GM12875 (cell line): ENCODE results near the gene SLC25A26.
"Not testable (repeated sequence)": the region's sequence is repeated elsewhere in the genome, so short reads cannot be mapped to it uniquely, and the experiment has no call there.

ENCODE experiments used
- H3K4me3 ChIP-seq: one replicate; pipeline ENCODE4 v1.5.1; 2011; ENCODE audit warnings: low read depth, low read length, control low read depth
- TF ChIP-seq, protein P1 (sequence below): IDR thresholded peaks from 2 replicates; pipeline ENCODE4 v1.5.1; 2011; ENCODE audit warnings: low read depth, mild to moderate bottlenecking, control low read depth, inconsistent platforms, low read length, moderate library complexity, borderline replicate concordance; ENCODE audit not compliant: insufficient read depth

The SLC25A26 gene

DNA sequence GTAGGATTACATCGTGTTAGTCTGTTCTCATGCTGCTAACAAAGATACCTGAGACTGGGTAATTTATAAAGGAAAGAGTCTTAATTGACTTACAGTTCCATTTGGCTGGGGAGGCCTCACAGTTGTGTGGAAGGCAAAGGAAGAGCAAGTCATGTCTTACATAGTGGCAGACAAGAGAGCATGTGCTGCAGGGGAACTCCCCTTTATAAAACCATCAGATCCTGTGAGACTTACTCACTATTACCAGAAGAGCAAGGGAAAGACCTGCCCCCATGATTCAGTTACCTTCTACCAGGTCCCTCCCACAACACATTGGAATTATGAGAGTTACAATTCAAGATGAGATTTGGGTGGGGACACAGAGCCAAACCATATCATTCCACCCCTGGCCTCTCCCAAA is 3.4 kb downstream of the SLC25A26 start:
- TF ChIP-seq, protein P1, sequence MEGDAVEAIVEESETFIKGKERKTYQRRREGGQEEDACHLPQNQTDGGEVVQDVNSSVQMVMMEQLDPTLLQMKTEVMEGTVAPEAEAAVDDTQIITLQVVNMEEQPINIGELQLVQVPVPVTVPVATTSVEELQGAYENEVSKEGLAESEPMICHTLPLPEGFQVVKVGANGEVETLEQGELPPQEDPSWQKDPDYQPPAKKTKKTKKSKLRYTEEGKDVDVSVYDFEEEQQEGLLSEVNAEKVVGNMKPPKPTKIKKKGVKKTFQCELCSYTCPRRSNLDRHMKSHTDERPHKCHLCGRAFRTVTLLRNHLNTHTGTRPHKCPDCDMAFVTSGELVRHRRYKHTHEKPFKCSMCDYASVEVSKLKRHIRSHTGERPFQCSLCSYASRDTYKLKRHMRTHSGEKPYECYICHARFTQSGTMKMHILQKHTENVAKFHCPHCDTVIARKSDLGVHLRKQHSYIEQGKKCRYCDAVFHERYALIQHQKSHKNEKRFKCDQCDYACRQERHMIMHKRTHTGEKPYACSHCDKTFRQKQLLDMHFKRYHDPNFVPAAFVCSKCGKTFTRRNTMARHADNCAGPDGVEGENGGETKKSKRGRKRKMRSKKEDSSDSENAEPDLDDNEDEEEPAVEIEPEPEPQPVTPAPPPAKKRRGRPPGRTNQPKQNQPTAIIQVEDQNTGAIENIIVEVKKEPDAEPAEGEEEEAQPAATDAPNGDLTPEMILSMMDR: no peak

DNA sequence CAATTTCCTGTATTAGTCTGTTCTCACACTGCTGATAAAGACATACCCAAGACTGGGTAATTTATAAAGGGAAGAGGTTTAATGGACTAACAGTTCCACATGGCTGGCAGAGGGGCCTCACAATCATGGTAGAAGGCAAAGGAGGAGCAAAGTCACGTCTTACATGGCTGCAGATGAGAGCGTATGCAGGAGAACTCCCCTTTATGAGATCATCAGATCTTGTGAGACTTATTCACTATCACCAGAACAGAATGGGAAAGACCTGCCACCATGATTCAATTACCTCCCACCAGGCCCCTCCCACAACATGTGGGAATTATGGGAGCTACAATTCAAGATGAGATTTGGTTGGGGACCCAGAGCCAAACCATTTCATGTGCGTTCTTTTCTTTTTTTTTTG is 5.3 kb downstream of the SLC25A26 start:
- not testable (repeated sequence) for H3K4me3 ChIP-seq

More for the DNA sequence above, 3.4 kb downstream of the SLC25A26 start:
- H3K4me3 ChIP-seq: no peak overlapping the region

DNA sequence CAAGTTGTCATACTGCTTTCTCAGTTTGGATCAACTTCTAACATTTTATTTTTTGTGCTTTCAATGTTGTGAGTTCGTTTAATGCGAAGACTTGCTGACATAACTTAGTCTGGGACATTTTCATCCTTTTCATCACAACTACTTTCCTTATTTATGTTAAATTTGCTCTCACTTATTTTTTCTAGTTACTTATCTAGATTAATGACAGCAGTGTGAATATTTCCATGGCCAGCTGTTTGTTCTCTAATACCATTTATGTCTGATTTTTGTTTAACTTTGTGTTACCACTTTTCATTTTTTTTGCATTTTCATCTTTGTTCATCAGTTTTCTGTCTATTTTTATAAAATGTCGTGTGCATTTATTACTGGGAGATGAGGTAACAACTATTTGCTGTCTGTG is 6.2 kb downstream of the SLC25A26 start:
- TF ChIP-seq, protein P1: no peak
- no peak overlapping the region for H3K4me3 ChIP-seq

DNA sequence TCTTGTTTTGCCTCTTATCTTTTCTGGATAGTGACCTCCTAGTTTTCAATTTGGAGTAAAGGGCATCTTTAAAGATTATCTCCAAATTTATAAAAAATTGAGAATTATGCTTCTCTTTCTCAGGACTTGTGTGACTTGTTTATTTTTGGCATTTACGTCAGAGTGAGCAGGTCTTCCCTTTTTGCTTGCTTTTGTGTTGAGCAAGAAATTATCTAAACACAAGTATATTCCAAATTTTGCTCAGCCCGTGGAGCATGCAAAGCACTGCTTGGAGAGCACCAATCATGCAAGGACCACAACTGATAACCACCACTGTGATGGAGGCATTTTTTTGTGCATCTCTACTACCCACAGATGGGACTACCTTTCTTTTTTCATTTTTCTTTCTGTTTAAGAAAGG is 7.1 kb downstream of the SLC25A26 start:
- TF ChIP-seq, protein P1: no peak
- no peak overlapping the region for H3K4me3 ChIP-seq

DNA sequence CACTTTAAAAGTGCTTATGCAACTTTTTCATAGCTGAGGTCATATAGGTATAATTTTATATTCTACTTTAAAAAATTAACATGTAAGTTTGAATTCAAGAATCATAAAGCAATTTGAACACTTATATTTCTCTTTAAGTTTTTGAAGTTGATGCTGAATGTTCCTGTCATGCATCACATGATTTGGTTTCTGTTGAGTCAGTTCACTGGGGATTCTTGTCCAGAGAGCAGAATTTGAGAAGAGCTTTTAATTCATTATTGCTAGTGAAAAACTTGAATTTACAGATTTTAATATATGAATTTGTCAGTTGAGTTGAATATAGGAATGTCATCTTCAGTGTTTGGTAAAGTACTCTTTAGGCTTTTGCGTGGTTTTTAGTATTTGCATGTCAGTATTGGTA is 7.9 kb downstream of the SLC25A26 start:
- no peak overlapping the region for H3K4me3 ChIP-seq
- TF ChIP-seq, protein P1: no peak

DNA sequence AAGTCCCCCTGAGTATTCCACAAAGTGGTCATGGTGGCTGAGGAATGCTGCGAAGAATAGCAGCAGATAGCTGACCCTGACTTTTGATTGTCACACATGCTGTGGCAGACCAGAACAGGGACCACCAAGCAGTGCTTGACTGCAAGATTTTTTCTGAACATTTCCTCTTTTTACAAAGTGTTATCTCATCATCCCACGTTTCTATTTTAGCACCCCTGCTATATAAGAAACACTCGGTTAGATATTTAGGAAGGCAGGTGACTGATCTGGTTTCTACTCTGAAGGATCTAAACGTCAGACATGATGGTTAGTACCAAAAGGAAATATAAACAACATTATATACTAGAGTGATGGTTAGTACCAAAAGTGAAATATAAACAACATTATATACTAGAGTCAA is 9.1 kb downstream of the SLC25A26 start:
- TF ChIP-seq, protein P1: no peak
- no peak overlapping the region for H3K4me3 ChIP-seq

DNA sequence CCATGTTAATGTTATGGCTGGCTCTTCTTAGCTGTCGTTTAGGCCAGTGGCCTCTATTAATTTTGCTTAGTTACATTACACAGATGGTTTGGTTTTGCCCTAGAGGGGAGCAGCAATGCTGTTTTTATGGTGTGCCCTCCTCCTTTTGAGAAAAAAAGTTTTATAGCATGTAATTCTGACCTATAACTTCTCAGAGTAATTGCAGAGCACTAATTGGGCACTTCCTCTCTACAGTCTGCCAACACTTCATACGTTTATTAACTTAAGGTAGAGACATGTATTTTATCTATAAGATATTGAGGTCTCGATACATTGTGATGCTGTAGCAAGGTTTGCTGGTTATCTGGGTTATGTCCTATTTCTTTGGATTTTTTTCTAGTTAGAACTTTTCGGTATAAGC is 12.2 kb downstream of the SLC25A26 start:
- no peak overlapping the region for H3K4me3 ChIP-seq
- TF ChIP-seq, protein P1: no peak

DNA sequence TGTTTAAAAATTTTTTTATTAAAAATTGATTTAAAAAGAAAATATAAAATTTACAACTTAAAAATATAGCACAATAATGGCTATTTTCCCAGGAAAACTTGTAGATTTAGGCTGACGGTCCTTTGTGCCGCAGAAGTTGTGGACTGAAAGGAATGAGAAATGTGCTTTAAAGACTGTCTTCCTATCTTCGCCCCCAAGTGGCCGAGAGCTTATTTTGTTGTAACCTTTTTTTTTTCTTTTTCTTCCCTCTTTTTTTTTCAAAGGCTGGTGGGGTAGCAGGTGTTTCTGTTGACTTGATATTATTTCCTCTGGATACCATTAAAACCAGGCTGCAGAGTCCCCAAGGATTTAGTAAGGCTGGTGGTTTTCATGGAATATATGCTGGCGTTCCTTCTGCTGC is 15.5 kb downstream of the SLC25A26 start:
- no peak overlapping the region for H3K4me3 ChIP-seq
- TF ChIP-seq, protein P1: no peak
